HCT116 (cell line): ENCODE measurements around the gene EHD4. TPM values are rescaled to one million over a fixed set of nuclear protein-coding genes. Genes with fewer than 3 reads are reported as not detected.

Source experiments
- ATAC-seq: fragments of 200-7000 bp; cut with Tn5 transposase; 2 replicates; pipeline ENCODE4 v1.9.1; 2020; ENCODE audit warnings: mild to moderate bottlenecking, moderate library complexity
- BruUV-seq: library from RNA; stranded (reverse); fragments of 400-500 nt; replicated peaks from 2 replicates; lab custom pipeline; 2021; lab: Mats Ljungman, UMichigan
- CTCF ChIA-PET: fragments of 300-600 bp; sonication (Branson Sonifier 250); formaldehyde crosslinking; loops from one replicate; lab custom pipeline; 2021; ENCODE audit warnings: antibody characterized with exemption; lab: Charles Lee
- POLR2A ChIA-PET: fragments of 300-600, 350-600 bp; sonication (Branson Sonifier 250); formaldehyde crosslinking; loops from one replicate; lab custom pipeline; 2021; ENCODE audit warnings: antibody characterized with exemption; lab: Charles Lee
- RAD21 ChIA-PET, 2 experiments: fragments of 300-600 bp; sonication (Branson Sonifier 250); formaldehyde crosslinking; loops; one replicate each; lab custom pipeline; 2023; ENCODE audit warnings: low total read pairs in 2 of 2; ENCODE audit not compliant: uncharacterized antibody in 2 of 2, unreplicated experiment in 2 of 2, low non-redundant PET in 1 of 2; lab: Charles Lee
- DNase-seq: peaks from one replicate; pipeline ENCODE4 v3.0.0-alpha.2; 2010; ENCODE audit warnings: low read depth, low spot score
- H2AFZ ChIP-seq: fragments of 200-600 bp; shearing (Covaris generic), sonication (generic); 2 replicates; pipeline ENCODE4 v1.6.1; 2017; ENCODE audit warnings: low read depth, mixed run types, mixed read lengths, antibody characterized with exemption, low read length; ENCODE audit not compliant: poor library complexity, severe bottlenecking
- H3K27ac ChIP-seq: 2 replicates; pipeline ENCODE4 v1.5.1; 2012; ENCODE audit warnings: low read depth, low read length
- H3K27me3 ChIP-seq: fragments of 200-600 bp; sonication (generic); 2 replicates; pipeline ENCODE4 v1.6.1; 2016; ENCODE audit warnings: mixed run types, low read length, mixed read lengths; ENCODE audit not compliant: insufficient read depth
- H3K36me3 ChIP-seq, 2 experiments: fragments of 200-500 bp in 1 of 2; fragments of 200-600 bp in 1 of 2; sonication (Bioruptor generic) in 1 of 2; sonication (generic) in 1 of 2; 2 replicates each; pipeline versions ENCODE4 v1.5.1 to v1.6.1; 2014 to 2016; ENCODE audit warnings: low read length in 2 of 2, inconsistent platforms in 1 of 2, mixed read lengths in 1 of 2, mixed run types in 1 of 2; ENCODE audit not compliant: insufficient read depth in 2 of 2, control insufficient read depth in 1 of 2
- H3K4me1 ChIP-seq, 2 experiments: fragments of 200-600 bp in 1 of 2; sonication (generic) in 1 of 2; 2 replicates each; pipeline versions ENCODE4 v1.5.1 to v1.6.1; 2012 to 2017; ENCODE audit warnings: low read length in 2 of 2, inconsistent platforms in 1 of 2, mild to moderate bottlenecking in 1 of 2, mixed read lengths in 1 of 2, mixed run types in 1 of 2, moderate library complexity in 1 of 2; ENCODE audit not compliant: insufficient read depth in 2 of 2, control insufficient read depth in 1 of 2
- H3K4me2 ChIP-seq: fragments of 200-600 bp; sonication (generic); 2 replicates; pipeline ENCODE4 v1.6.1; 2017; ENCODE audit warnings: mixed run types, low read length, mixed read lengths
- H3K4me3 ChIP-seq, 2 experiments: fragments of 200-600 bp in 1 of 2; sonication (generic) in 1 of 2; replicated peaks in 1 of 2; 2 replicates each; pipeline ENCODE4 v1.5.1; 2011 to 2016; ENCODE audit warnings: low read length in 2 of 2, control low read depth in 1 of 2, low read depth in 1 of 2, mild to moderate bottlenecking in 1 of 2, mixed read lengths in 1 of 2, mixed run types in 1 of 2
- H3K79me2 ChIP-seq: fragments of 200-600 bp; sonication (generic); 2 replicates; pipeline ENCODE4 v1.6.1; 2017; ENCODE audit warnings: mild to moderate bottlenecking, mixed run types, low read length, moderate library complexity, mixed read lengths; ENCODE audit not compliant: insufficient read depth
- H3K9ac ChIP-seq: fragments of 200-600 bp; sonication (generic); 2 replicates; pipeline ENCODE4 v1.6.1; 2016; ENCODE audit warnings: low read length, mixed read lengths
- H3K9me2 ChIP-seq: fragments of 200-600 bp; sonication (generic), shearing (Covaris generic); 2 replicates; pipeline ENCODE4 v1.6.1; 2017; ENCODE audit warnings: mixed run types, mild to moderate bottlenecking, moderate library complexity; ENCODE audit not compliant: insufficient read depth
- H3K9me3 ChIP-seq, 2 experiments: fragments of 200-500 bp in 1 of 2; fragments of 200-600 bp in 1 of 2; sonication (Bioruptor generic) in 1 of 2; sonication (generic) in 1 of 2; 2 replicates each; pipeline ENCODE4 v1.6.1; 2014 to 2017; ENCODE audit warnings: low read length in 2 of 2, mixed read lengths in 2 of 2, inconsistent platforms in 1 of 2, low read depth in 1 of 2, mild to moderate bottlenecking in 1 of 2, mixed run types in 1 of 2, moderate library complexity in 1 of 2; ENCODE audit not compliant: control insufficient read depth in 1 of 2, insufficient read depth in 1 of 2
- H4K20me1 ChIP-seq: fragments of 200-600 bp; sonication (generic), shearing (Covaris generic); 2 replicates; pipeline ENCODE4 v1.6.1; 2017; ENCODE audit warnings: mixed run types, mild to moderate bottlenecking, moderate library complexity; ENCODE audit not compliant: insufficient read depth
- CEBPB ChIP-seq: IDR thresholded peaks from 2 replicates; pipeline ENCODE4 v1.6.1; 2012; ENCODE audit warnings: low read depth
- EGR1 ChIP-seq: IDR thresholded peaks from 2 replicates; pipeline ENCODE4 v1.6.1; 2012; ENCODE audit warnings: low read depth
- EZH2phosphoT487 ChIP-seq: fragments of 200-600 bp; IDR thresholded peaks from 2 replicates; pipeline ENCODE4 v1.6.1; 2018; ENCODE audit warnings: antibody characterized with exemption, borderline replicate concordance
- POLR2A ChIP-seq: IDR thresholded peaks from 2 replicates; pipeline ENCODE4 v1.7.0; 2011; ENCODE audit warnings: borderline replicate concordance; ENCODE audit not compliant: insufficient read depth, insufficient read length; ENCODE audit errors: extremely low read depth
- SP1 ChIP-seq: IDR thresholded peaks from 2 replicates; pipeline ENCODE4 v1.6.1; 2012; ENCODE audit warnings: low read depth
- TCF7L2 ChIP-seq: IDR thresholded peaks from 2 replicates; pipeline ENCODE4 v1.7.0; 2011; ENCODE audit warnings: borderline replicate concordance, inconsistent platforms; ENCODE audit not compliant: insufficient read depth, insufficient read length; ENCODE audit errors: extremely low read depth
- ZBTB33 ChIP-seq: IDR thresholded peaks from 2 replicates; pipeline ENCODE4 v1.6.1; 2011; ENCODE audit warnings: mild to moderate bottlenecking, low read length, moderate library complexity; ENCODE audit not compliant: insufficient replicate concordance; ENCODE audit errors: extremely low read depth
- ZFX ChIP-seq: fragments of 450-650 bp; IDR thresholded peaks from 2 replicates; pipeline ENCODE4 v1.6.1; 2017
- ZNF274 ChIP-seq: fragments of 200-500 bp; sonication (Bioruptor generic); IDR thresholded peaks from 2 replicates; pipeline ENCODE4 v1.6.1; 2014; ENCODE audit warnings: mild to moderate bottlenecking, low read depth, low read length, inconsistent platforms
- intact Hi-C: fragments of 100-400 bp; cut with micrococcal nuclease; formaldehyde crosslinking; loops from 2 replicates; pipeline ENCODE4 v1.10.0; 2022
- total RNA-seq: library from RNA; stranded (reverse); gene quantifications from one replicate; pipeline ENCODE4 v1.2.1, GENCODE V29; 2021; ENCODE audit not compliant: unreplicated experiment

The EHD4 gene
- total RNA-seq, 1 experiment from 2014 or later = 28.0 TPM

- peaks cover 3 to 6% of the 10 kb centered on the region in 2 experiments; a peak in 1 of 4 replicates for H3K36me3 ChIP-seq
- no peaks in the 10 kb centered on the region for H3K27me3 ChIP-seq
- peaks cover 27 to 30% of the 10 kb centered on the region in 2 experiments for H3K4me1 ChIP-seq
- H3K9me3 ChIP-seq = no peaks in the 10 kb centered on the region
- CTCF ChIA-PET = interaction anchor here (2.5 kb wide), 1 partner anchor 8 kb away, joined by 20 read pairs; no protein-coding TSS in a partner anchor
- DNase-seq = no peak
- no peaks in the 10 kb centered on the region for H4K20me1 ChIP-seq
- no peak for TF ChIP-seq POLR2A
- RAD21 ChIA-PET = no interaction called here
- no peak overlapping the region for H3K9ac ChIP-seq
- ATAC-seq = no peak
- H3K4me2 ChIP-seq = no peak overlapping the region
- no peak overlapping the region for H2AFZ ChIP-seq
- POLR2A ChIA-PET = no interaction called here
- no TSS peak for BruUV-seq
- intact Hi-C loops = no loop called here
- H3K27ac ChIP-seq = no peak overlapping the region
- H3K9me2 ChIP-seq = no peaks in the 10 kb centered on the region
- no peaks in the 10 kb centered on the region for H3K79me2 ChIP-seq
- H3K4me3 ChIP-seq = no peak overlapping the region
These were observed 75.8 kb downstream of the EHD4 start for GRCh38 chr15:41896566-41896965.

- H3K27me3 ChIP-seq = no peaks in the 10 kb centered on the region
- ATAC-seq = no peak
- POLR2A ChIA-PET = interaction anchor here (1.6 kb wide), 2 partner anchors 20 to 45 kb away, joined by 3 to 7 read pairs; no protein-coding TSS in a partner anchor
- TF ChIP-seq EZH2phosphoT487 (no peak), POLR2A (no peak), CEBPB (no peak), ZBTB33 (no peak), TCF7L2 (no peak), SP1 (no peak), EGR1 (no peak), ZNF274 (no peak), ZFX (no peak)
- TF ChIP-seq, all 23 proteins: peak for 0
- no peaks in the 10 kb centered on the region for H3K9me3 ChIP-seq
- no peak overlapping the region for H3K27ac ChIP-seq
- no peak overlapping the region for H3K4me2 ChIP-seq
- intact Hi-C loops = no loop called here
- ChIA-PET RAD21 (interaction anchor here in 1 of 2 experiments (1.1 kb wide), 1 partner anchor 9 kb away, joined by 3 read pairs; no protein-coding TSS in a partner anchor), CTCF (interaction anchor here (2.5 kb wide), 1 partner anchor 9 kb away, joined by 20 read pairs; no protein-coding TSS in a partner anchor)
- H3K4me3 ChIP-seq = no peak overlapping the region
- H3K79me2 ChIP-seq = no peaks in the 10 kb centered on the region
- H3K4me1 ChIP-seq = peaks cover 27 to 30% of the 10 kb centered on the region in 2 experiments
- BruUV-seq = no TSS peak
- DNase-seq = no peak
- no peak overlapping the region for H2AFZ ChIP-seq
- no peaks in the 10 kb centered on the region for H3K9me2 ChIP-seq
- no peak overlapping the region for H3K9ac ChIP-seq
- H3K36me3 ChIP-seq = peaks cover 3% of the 10 kb centered on the region in 2 experiments; a peak in 1 of 4 replicates
- no peaks in the 10 kb centered on the region for H4K20me1 ChIP-seq
These were observed 76.4 kb downstream of the EHD4 start for GRCh38 chr15:41895957-41896356.
